ENCODE results near the gene FHIT. TPM values are rescaled to one million over a fixed set of nuclear protein-coding genes. Genes with fewer than 3 reads are reported as not detected.

FHIT gene
- total RNA-seq, 1 donor from 2014 or later, result 16.1 TPM

DNA sequence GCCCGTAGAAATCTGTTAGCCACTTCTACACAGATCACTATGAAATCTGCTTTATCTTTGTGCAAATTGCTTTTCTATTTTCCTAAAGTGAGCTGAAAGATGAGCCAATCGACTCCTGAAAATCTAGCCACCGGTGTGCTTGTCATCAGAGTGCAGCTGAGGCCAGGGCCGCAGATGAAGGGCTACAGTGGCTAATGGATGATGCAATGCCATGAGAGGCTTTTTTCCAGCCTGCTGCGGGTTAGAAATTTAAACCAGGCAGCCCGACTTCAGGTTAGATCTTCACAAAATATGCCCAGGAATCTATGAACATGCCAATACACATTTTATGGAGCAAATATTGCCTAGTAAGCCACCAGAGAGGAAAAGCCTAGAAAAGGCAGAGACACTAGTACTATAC is 1253.2 kb downstream of the FHIT start:
- Mint-ChIP-seq H3K4me1 (ENCODE audit: low read depth) (peaks cover 7% of the 10 kb centered on the region), H3K36me3 (ENCODE audit: insufficient read depth) (no peaks in the 10 kb centered on the region), H3K27me3 (no peaks in the 10 kb centered on the region), H3K27ac (no peak overlapping the region), H3K9me3 (ENCODE audit: low read depth) (no peaks in the 10 kb centered on the region), H3K4me3 (ENCODE audit: low read depth) (no peak overlapping the region)
- DNase-seq (ENCODE audit: low spot score, unreplicated experiment), result no peak
- TF ChIP-seq CTCF (IDR thresholded peaks at IDR 0.05; ENCODE audit: unreplicated experiment), result no peak

GRCh38 chr3:59997583-59997982 is 1253.7 kb downstream of the FHIT start:
- DNase-seq (ENCODE audit: low spot score, unreplicated experiment), result no peak
- Mint-ChIP-seq H3K36me3 (ENCODE audit: insufficient read depth) (no peaks in the 10 kb centered on the region), H3K4me3 (ENCODE audit: low read depth) (no peak overlapping the region), H3K4me1 (ENCODE audit: low read depth) (peaks cover 7% of the 10 kb centered on the region), H3K27me3 (no peaks in the 10 kb centered on the region), H3K9me3 (ENCODE audit: low read depth) (no peaks in the 10 kb centered on the region), H3K27ac (no peak overlapping the region)
- no peak for TF ChIP-seq CTCF (IDR thresholded peaks at IDR 0.05; ENCODE audit: unreplicated experiment)

GRCh38 chr3:59996056-59996455 is 1255.2 kb downstream of the FHIT start:
- no peaks in the 10 kb centered on the region for H3K9me3 Mint-ChIP-seq (ENCODE audit: low read depth)
- H3K27me3 Mint-ChIP-seq, result no peaks in the 10 kb centered on the region
- no peaks in the 10 kb centered on the region for H3K36me3 Mint-ChIP-seq (ENCODE audit: insufficient read depth)
- no peak for TF ChIP-seq CTCF (IDR thresholded peaks at IDR 0.05; ENCODE audit: unreplicated experiment)
- H3K27ac Mint-ChIP-seq, result no peak overlapping the region
- no peak for DNase-seq (ENCODE audit: low spot score, unreplicated experiment)
- peaks cover 5% of the 10 kb centered on the region for H3K4me1 Mint-ChIP-seq (ENCODE audit: low read depth)
- H3K4me3 Mint-ChIP-seq (ENCODE audit: low read depth), result no peak overlapping the region

GRCh38 chr3:59995563-59995962 is 1255.7 kb downstream of the FHIT start:
- Mint-ChIP-seq H3K27me3 (no peaks in the 10 kb centered on the region), H3K9me3 (ENCODE audit: low read depth) (no peaks in the 10 kb centered on the region), H3K27ac (no peak overlapping the region), H3K36me3 (ENCODE audit: insufficient read depth) (no peaks in the 10 kb centered on the region), H3K4me1 (ENCODE audit: low read depth) (peaks cover 5% of the 10 kb centered on the region), H3K4me3 (ENCODE audit: low read depth) (no peak overlapping the region)
- TF ChIP-seq CTCF (IDR thresholded peaks at IDR 0.05; ENCODE audit: unreplicated experiment), result no peak
- DNase-seq (ENCODE audit: low spot score, unreplicated experiment), result no peak

DNA sequence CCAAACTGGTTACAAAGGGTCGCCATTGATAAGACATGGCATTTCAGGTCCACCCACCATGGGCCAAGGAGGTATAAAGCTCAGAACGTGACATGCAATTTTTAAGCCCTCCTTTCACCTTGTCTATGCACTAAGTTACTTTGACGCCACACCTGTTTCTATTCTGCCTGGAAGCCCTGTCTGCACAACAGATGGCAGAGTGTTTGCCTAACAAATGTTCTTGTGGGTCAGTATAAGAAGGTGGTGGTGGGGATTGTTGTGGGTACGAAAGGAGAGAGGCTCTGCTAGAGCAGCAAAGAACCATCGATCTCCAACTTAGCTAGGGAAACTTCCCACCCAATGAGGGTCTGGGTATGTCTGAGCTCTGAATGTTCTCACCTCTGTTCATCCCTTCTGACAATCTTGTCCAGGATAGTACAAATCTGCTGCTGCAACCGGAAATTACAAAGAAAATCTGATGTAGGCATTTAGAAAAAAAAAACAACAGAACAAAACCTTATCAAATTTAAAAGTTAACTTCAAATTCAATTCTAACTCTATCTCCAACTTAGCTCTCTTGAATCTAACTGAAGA is 1256.4 kb downstream of the FHIT start:
- TF ChIP-seq CTCF (IDR thresholded peaks at IDR 0.05; ENCODE audit: unreplicated experiment), result no peak
- Mint-ChIP-seq H3K27me3 (no peaks in the 10 kb centered on the region), H3K4me3 (ENCODE audit: low read depth) (no peak overlapping the region), H3K36me3 (ENCODE audit: insufficient read depth) (no peaks in the 10 kb centered on the region), H3K4me1 (ENCODE audit: low read depth) (peaks cover 5% of the 10 kb centered on the region), H3K9me3 (ENCODE audit: low read depth) (no peaks in the 10 kb centered on the region), H3K27ac (no peak overlapping the region)
- no peak for DNase-seq (ENCODE audit: low spot score, unreplicated experiment)
